Kidney (tissue), 14 donors: Measurements from ENCODE around the gene TTC39B. TPM values are rescaled to one million over a fixed set of nuclear protein-coding genes. Genes with fewer than 3 reads are reported as not detected.

Experiments used
- DNase-seq, 5 donors: peaks; one replicate each; pipeline ENCODE4 v3.0.0-alpha.2; 2013 to 2020
- FAIRE-seq: peaks from 2 replicates; lab custom pipeline; 2012; peaks lifted over from hg19 to GRCh38; lab: Jason Lieb, UNC
- H3K27ac ChIP-seq, 2 donors: one replicate each; pipeline ENCODE4 v1.7.0; 2013; ENCODE audit warnings: low read depth in 2 of 2, low read length in 2 of 2, inconsistent platforms in 1 of 2
- H3K27me3 ChIP-seq: one replicate; pipeline ENCODE4 v1.7.1; 2013; ENCODE audit warnings: low read length, inconsistent platforms; ENCODE audit not compliant: control insufficient read depth, insufficient read depth
- H3K36me3 ChIP-seq, 3 donors: one replicate each; pipeline versions ENCODE4 v1.7.0 to v1.7.1; 2013; ENCODE audit warnings: low read length in 3 of 3, control low read depth in 1 of 3, inconsistent platforms in 1 of 3; ENCODE audit not compliant: insufficient read depth in 3 of 3, control insufficient read depth in 2 of 3
- H3K4me1 ChIP-seq, 3 donors: one replicate each; pipeline versions ENCODE4 v1.7.0 to v1.7.1; 2013; ENCODE audit warnings: low read length in 3 of 3, inconsistent platforms in 1 of 3, low read depth in 1 of 3; ENCODE audit not compliant: control insufficient read depth in 2 of 3, insufficient read depth in 2 of 3
- H3K4me3 ChIP-seq, 3 donors: one replicate each; pipeline versions ENCODE4 v1.7.0 to v1.8.1; 2013; ENCODE audit warnings: low read length in 3 of 3, control low read depth in 1 of 3, inconsistent platforms in 1 of 3
- H3K9ac ChIP-seq, 3 donors: one replicate each; pipeline versions ENCODE4 v1.7.0 to v1.7.1; 2013; ENCODE audit warnings: low read length in 3 of 3, control low read depth in 1 of 3, inconsistent platforms in 1 of 3
- H3K9me3 ChIP-seq, 3 donors: one replicate each; pipeline versions ENCODE4 v1.7.0 to v1.7.1; 2013; ENCODE audit warnings: low read length in 3 of 3, control low read depth in 1 of 3, inconsistent platforms in 1 of 3; ENCODE audit not compliant: control insufficient read depth in 2 of 3, insufficient read depth in 1 of 3
- CTCF ChIP-seq: IDR thresholded peaks from 3 replicates; pipeline ENCODE4 v1.5.1; 2012; ENCODE audit warnings: mild to moderate bottlenecking, moderate library complexity, borderline replicate concordance; ENCODE audit not compliant: insufficient read depth; ENCODE audit errors: extremely low read depth
- intact Hi-C: fragments of 100-400 bp; cut with DNase I; formaldehyde crosslinking; loops from one replicate; pipeline ENCODE4 v1.11.1; 2022
- polyA plus RNA-seq: library from polyadenylated mRNA; stranded (reverse); fragments of 350-450 nt; fragmentation: Illumina TruSeq; extraction: RNeasy Lipid Tissue Mini Kit (QIAGEN cat#74804); gene quantifications from one replicate; pipeline ENCODE4 v1.2.3, GENCODE V29; 2014; ENCODE audit warnings: low read depth, low replicate concordance; ENCODE audit not compliant: insufficient read depth
- total RNA-seq: library from RNA; stranded (reverse); fragmentation: NEBNext Ultra II Directional; extraction: Animal tissue kit (Norgen Biotek cat#: 25700); gene quantifications from one replicate; pipeline ENCODE4 v1.2.1, GENCODE V29; 2021
- donor health status: control.
- donor health status: control.
- donor health status: control.
- donor health status: control.
- donor health status: control.
- donor health status: DM: yes; HTN: yes; CAD: no.
- donor health status: Normal renal cell carcinoma (clear cell type).

The TTC39B gene
- total and polyA plus RNA-seq, 2 donors from 2014 or later, result 4.9 to 22.0 TPM

GRCh38 chr9:15229409-15229808 is 77.6 kb downstream of the TTC39B start:
- TF ChIP-seq CTCF, result no peak
- Histone ChIP-seq H3K4me3 (no peak overlapping the region), H3K4me1 (peaks cover 0 to 16% (median 0%) of the 10 kb centered on the region in 3 donors), H3K27me3 (no peaks in the 10 kb centered on the region), H3K27ac (no peak overlapping the region), H3K36me3 (no peaks in the 10 kb centered on the region), H3K9ac (no peak overlapping the region), H3K9me3 (no peaks in the 10 kb centered on the region)
- intact Hi-C loops, result no loop called here
- no peak for DNase-seq
- no peak for FAIRE-seq

GRCh38 chr9:15227491-15227890 is 79.5 kb downstream of the TTC39B start:
- no peak overlapping the region for H3K27ac ChIP-seq
- FAIRE-seq (no peak), DNase-seq (no peak)
- no peaks in the 10 kb centered on the region for H3K36me3 ChIP-seq
- no peak overlapping the region for H3K4me3 ChIP-seq
- H3K4me1 ChIP-seq, result peaks cover 0 to 16% (median 0%) of the 10 kb centered on the region in 3 donors
- H3K9ac ChIP-seq, result no peak overlapping the region
- intact Hi-C loops, result no loop called here
- TF ChIP-seq CTCF, result no peak
- H3K9me3 ChIP-seq, result no peaks in the 10 kb centered on the region
- no peaks in the 10 kb centered on the region for H3K27me3 ChIP-seq

- intact Hi-C loops, result no loop called here
- peak overlapping the region in 1 of 3 donors; percentile 23 for H3K4me3 ChIP-seq
- H3K36me3 ChIP-seq, result peaks cover 0 to 5% (median 0%) of the 10 kb centered on the region in 3 donors
- DNase-seq (no peak), FAIRE-seq (no peak)
- no peak for TF ChIP-seq CTCF
- H3K27ac ChIP-seq, result no peak overlapping the region
- H3K9me3 ChIP-seq, result no peaks in the 10 kb centered on the region
- H3K4me1 ChIP-seq, result peaks cover 0 to 16% (median 2%) of the 10 kb centered on the region in 3 donors
- H3K27me3 ChIP-seq, result no peaks in the 10 kb centered on the region
- H3K9ac ChIP-seq, result no peak overlapping the region
These were observed 81.4 kb downstream of the TTC39B start for GRCh38 chr9:15225564-15226126.

GRCh38 chr9:15222313-15222712 is 84.7 kb downstream of the TTC39B start:
- H3K36me3 ChIP-seq, result peaks cover 0 to 5% (median 0%) of the 10 kb centered on the region in 3 donors
- no peak overlapping the region for H3K4me3 ChIP-seq
- no peak overlapping the region for H3K9ac ChIP-seq
- H3K9me3 ChIP-seq, result no peaks in the 10 kb centered on the region
- no peak overlapping the region for H3K27ac ChIP-seq
- no peaks in the 10 kb centered on the region for H3K27me3 ChIP-seq
- intact Hi-C loops, result no loop called here
- no peak for TF ChIP-seq CTCF
- no peak for DNase-seq
- no peak for FAIRE-seq
- H3K4me1 ChIP-seq, result peaks cover 2 to 6% (median 6%) of the 10 kb centered on the region in 3 donors
